HEK293 (cell line): ENCODE data around the gene LPP.

ENCODE experiments used
- HOXD13 ChIP-seq: sonication (generic); formaldehyde crosslinking; IDR thresholded peaks from 2 replicates; pipeline ENCODE4 v1.8.0; 2022; ENCODE audit warnings: missing genetic modification reagents, borderline replicate concordance
- WT1 ChIP-seq: fragments of 450-650 bp; formaldehyde crosslinking; IDR thresholded peaks from 2 replicates; pipeline ENCODE4 v1.5.1; 2016; ENCODE audit warnings: missing biosample characterization, missing genetic modification characterization
- YY2 ChIP-seq: fragments of 450-650 bp; formaldehyde crosslinking; IDR thresholded peaks from 2 replicates; pipeline ENCODE4 v1.5.1; 2016; ENCODE audit warnings: missing biosample characterization, missing genetic modification characterization
- ZBTB21 ChIP-seq: fragments of 450-650 bp; formaldehyde crosslinking; IDR thresholded peaks from 2 replicates; pipeline ENCODE4 v1.5.1; 2017; ENCODE audit warnings: missing biosample characterization, missing genetic modification characterization
- ZNF121 ChIP-seq: fragments of 450-650 bp; formaldehyde crosslinking; IDR thresholded peaks from 2 replicates; pipeline ENCODE4 v1.5.1; 2016; ENCODE audit warnings: missing biosample characterization, missing genetic modification characterization
- ZNF157 ChIP-seq: fragments of 450-650 bp; formaldehyde crosslinking; IDR thresholded peaks from 2 replicates; pipeline ENCODE4 v1.5.1; 2016; ENCODE audit warnings: missing biosample characterization, missing genetic modification characterization
- ZNF211 ChIP-seq: fragments of 450-650 bp; formaldehyde crosslinking; IDR thresholded peaks from 2 replicates; pipeline ENCODE4 v1.5.1; 2016; ENCODE audit warnings: low read depth, missing biosample characterization, missing genetic modification characterization
- ZNF561 ChIP-seq: fragments of 450-650 bp; IDR thresholded peaks from 2 replicates; pipeline ENCODE4 v1.5.1; 2018; ENCODE audit warnings: missing biosample characterization, missing genetic modification characterization, borderline replicate concordance
- TF ChIP-seq, protein P1 (sequence below): fragments of 450-650 bp; formaldehyde crosslinking; IDR thresholded peaks from 2 replicates; pipeline ENCODE4 v1.5.1; 2016; ENCODE audit warnings: missing biosample characterization, missing genetic modification characterization
- TF ChIP-seq, protein P2 (sequence below): fragments of 450-650 bp; formaldehyde crosslinking; IDR thresholded peaks from 2 replicates; pipeline ENCODE4 v1.5.1; 2016; ENCODE audit warnings: missing biosample characterization, missing genetic modification characterization
- TF ChIP-seq, protein P3 (sequence below): fragments of 450-650 bp; formaldehyde crosslinking; IDR thresholded peaks from 2 replicates; pipeline ENCODE4; 2016; ENCODE audit warnings: missing biosample characterization, missing genetic modification characterization
- TF ChIP-seq, protein P4 (sequence below): fragments of 450-650 bp; formaldehyde crosslinking; IDR thresholded peaks from 2 replicates; pipeline ENCODE4 v1.5.1; 2016; ENCODE audit warnings: missing biosample characterization, missing genetic modification characterization, borderline replicate concordance
- TF ChIP-seq, protein P5 (sequence below): fragments of 450-650 bp; formaldehyde crosslinking; IDR thresholded peaks from 2 replicates; pipeline ENCODE4 v1.5.1; 2016; ENCODE audit warnings: missing biosample characterization, missing genetic modification characterization
- TF ChIP-seq, protein P6 (sequence below): sonication (generic); formaldehyde crosslinking; IDR thresholded peaks from 2 replicates; pipeline ENCODE4 v1.8.1; 2022; ENCODE audit warnings: mild to moderate bottlenecking, moderate library complexity, missing genetic modification reagents

DNA sequence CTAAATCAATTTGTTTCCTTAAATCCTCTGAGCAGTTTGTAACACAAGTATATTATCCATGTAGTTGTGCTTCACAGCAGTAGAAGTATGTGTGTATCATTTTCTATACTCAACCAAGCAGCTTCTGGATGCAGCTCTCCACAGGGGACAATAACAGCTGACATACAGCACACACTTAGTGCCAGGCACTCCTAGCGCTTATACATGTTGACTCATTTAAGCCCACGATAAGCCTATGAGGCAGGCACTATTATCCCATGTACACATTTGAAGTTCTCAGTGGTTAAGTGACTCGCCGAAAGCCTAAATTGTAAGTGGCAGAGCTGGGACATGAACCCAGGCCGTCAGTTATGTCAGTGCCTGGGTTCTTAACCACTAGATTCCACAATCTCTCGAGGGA lies 20.3 kb upstream of the LPP start:
- TF ChIP-seq ZNF211 (tag by site-specific recombination) (no peak), ZNF157 (tag by site-specific recombination) (no peak), WT1 (tag by site-specific recombination) (no peak), ZNF121 (tag by site-specific recombination) (no peak), YY2 (tag by site-specific recombination) (no peak), ZNF561 (no peak), ZBTB21 (tag by site-specific recombination) (no peak), HOXD13 (CRISPR knock-in tag) (no peak)
- TF ChIP-seq, protein P1, sequence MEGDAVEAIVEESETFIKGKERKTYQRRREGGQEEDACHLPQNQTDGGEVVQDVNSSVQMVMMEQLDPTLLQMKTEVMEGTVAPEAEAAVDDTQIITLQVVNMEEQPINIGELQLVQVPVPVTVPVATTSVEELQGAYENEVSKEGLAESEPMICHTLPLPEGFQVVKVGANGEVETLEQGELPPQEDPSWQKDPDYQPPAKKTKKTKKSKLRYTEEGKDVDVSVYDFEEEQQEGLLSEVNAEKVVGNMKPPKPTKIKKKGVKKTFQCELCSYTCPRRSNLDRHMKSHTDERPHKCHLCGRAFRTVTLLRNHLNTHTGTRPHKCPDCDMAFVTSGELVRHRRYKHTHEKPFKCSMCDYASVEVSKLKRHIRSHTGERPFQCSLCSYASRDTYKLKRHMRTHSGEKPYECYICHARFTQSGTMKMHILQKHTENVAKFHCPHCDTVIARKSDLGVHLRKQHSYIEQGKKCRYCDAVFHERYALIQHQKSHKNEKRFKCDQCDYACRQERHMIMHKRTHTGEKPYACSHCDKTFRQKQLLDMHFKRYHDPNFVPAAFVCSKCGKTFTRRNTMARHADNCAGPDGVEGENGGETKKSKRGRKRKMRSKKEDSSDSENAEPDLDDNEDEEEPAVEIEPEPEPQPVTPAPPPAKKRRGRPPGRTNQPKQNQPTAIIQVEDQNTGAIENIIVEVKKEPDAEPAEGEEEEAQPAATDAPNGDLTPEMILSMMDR = no peak
- TF ChIP-seq, protein P2, sequence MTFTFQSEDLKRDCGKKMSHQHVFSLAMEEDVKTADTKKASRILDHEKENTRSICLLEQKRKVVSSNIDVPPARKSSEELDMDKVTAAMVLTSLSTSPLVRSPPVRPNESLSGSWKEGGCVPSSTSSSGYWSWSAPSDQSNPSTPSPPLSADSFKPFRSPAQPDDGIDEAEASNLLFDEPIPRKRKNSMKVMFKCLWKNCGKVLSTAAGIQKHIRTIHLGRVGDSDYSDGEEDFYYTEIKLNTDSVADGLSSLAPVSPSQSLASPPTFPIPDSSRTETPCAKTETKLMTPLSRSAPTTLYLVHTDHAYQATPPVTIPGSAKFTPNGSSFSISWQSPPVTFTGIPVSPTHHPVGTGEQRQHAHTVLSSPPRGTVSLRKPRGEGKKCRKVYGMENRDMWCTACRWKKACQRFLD = no peak
- TF ChIP-seq, protein P3, sequence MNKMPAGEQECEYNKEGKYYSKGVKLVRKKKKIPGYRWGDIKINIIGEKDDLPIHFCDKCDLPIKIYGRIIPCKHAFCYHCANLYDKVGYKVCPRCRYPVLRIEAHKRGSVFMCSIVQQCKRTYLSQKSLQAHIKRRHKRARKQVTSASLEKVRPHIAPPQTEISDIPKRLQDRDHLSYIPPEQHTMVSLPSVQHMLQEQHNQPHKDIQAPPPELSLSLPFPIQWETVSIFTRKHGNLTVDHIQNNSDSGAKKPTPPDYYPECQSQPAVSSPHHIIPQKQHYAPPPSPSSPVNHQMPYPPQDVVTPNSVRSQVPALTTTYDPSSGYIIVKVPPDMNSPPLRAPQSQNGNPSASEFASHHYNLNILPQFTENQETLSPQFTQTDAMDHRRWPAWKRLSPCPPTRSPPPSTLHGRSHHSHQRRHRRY (tag by site-specific recombination) = no peak
- TF ChIP-seq, protein P4, sequence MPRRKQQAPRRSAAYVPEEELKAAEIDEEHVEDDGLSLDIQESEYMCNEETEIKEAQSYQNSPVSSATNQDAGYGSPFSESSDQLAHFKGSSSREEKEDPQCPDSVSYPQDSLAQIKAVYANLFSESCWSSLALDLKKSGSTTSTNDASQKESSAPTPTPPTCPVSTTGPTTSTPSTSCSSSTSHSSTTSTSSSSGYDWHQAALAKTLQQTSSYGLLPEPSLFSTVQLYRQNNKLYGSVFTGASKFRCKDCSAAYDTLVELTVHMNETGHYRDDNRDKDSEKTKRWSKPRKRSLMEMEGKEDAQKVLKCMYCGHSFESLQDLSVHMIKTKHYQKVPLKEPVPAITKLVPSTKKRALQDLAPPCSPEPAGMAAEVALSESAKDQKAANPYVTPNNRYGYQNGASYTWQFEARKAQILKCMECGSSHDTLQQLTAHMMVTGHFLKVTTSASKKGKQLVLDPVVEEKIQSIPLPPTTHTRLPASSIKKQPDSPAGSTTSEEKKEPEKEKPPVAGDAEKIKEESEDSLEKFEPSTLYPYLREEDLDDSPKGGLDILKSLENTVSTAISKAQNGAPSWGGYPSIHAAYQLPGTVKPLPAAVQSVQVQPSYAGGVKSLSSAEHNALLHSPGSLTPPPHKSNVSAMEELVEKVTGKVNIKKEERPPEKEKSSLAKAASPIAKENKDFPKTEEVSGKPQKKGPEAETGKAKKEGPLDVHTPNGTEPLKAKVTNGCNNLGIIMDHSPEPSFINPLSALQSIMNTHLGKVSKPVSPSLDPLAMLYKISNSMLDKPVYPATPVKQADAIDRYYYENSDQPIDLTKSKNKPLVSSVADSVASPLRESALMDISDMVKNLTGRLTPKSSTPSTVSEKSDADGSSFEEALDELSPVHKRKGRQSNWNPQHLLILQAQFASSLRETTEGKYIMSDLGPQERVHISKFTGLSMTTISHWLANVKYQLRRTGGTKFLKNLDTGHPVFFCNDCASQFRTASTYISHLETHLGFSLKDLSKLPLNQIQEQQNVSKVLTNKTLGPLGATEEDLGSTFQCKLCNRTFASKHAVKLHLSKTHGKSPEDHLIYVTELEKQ (tag by site-specific recombination) = no peak
- TF ChIP-seq, protein P5, sequence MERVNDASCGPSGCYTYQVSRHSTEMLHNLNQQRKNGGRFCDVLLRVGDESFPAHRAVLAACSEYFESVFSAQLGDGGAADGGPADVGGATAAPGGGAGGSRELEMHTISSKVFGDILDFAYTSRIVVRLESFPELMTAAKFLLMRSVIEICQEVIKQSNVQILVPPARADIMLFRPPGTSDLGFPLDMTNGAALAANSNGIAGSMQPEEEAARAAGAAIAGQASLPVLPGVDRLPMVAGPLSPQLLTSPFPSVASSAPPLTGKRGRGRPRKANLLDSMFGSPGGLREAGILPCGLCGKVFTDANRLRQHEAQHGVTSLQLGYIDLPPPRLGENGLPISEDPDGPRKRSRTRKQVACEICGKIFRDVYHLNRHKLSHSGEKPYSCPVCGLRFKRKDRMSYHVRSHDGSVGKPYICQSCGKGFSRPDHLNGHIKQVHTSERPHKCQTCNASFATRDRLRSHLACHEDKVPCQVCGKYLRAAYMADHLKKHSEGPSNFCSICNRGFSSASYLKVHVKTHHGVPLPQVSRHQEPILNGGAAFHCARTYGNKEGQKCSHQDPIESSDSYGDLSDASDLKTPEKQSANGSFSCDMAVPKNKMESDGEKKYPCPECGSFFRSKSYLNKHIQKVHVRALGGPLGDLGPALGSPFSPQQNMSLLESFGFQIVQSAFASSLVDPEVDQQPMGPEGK (tag by site-specific recombination) = no peak
- TF ChIP-seq, protein P6, sequence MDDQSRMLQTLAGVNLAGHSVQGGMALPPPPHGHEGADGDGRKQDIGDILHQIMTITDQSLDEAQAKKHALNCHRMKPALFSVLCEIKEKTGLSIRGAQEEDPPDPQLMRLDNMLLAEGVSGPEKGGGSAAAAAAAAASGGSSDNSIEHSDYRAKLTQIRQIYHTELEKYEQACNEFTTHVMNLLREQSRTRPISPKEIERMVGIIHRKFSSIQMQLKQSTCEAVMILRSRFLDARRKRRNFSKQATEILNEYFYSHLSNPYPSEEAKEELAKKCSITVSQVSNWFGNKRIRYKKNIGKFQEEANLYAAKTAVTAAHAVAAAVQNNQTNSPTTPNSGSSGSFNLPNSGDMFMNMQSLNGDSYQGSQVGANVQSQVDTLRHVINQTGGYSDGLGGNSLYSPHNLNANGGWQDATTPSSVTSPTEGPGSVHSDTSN (CRISPR knock-in tag) = no peak
